NCI-H69 (cell line): ENCODE data around the gene CREBBP.

Experiments
- DNase-seq: peaks from one replicate; lab custom pipeline; 2025; lab: John Stamatoyannopoulos, UW

CREBBP gene

DNA sequence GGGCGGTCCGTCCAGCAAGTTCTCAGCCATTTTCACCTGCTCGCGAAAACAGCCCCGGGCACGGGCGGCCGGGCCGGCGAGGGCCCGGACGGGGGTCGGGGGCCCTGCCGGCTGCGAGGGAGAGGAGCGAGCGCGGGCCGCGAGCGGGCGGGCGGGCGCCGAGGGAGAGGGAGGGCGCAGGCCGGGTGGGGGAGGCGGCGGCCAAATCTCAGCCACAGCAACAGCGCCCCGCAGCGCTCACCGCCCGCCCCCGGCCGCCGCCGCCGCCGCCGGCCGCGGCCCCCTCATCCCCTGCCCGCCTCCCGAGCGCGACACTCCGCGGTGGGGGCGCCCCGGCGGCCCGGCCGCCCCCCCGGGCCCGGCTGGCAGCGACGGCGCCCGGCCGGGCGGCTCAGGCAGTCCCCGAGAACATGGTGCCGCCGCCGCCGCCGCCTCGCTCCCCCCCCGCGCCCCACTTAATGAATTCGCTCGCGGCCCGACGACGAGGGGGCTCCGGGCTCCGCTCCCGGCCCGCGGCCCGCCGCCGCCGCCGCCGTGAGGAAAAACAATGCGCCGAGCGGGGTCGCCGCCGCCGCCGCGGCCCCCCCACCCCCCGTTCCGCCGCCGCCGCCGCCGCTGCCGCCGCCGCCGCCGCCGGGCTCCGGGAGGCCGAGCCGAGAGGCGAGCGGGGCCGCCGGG lies 487 bp downstream of the CREBBP start:
- DNase-seq, result peak; percentile 80

DNA sequence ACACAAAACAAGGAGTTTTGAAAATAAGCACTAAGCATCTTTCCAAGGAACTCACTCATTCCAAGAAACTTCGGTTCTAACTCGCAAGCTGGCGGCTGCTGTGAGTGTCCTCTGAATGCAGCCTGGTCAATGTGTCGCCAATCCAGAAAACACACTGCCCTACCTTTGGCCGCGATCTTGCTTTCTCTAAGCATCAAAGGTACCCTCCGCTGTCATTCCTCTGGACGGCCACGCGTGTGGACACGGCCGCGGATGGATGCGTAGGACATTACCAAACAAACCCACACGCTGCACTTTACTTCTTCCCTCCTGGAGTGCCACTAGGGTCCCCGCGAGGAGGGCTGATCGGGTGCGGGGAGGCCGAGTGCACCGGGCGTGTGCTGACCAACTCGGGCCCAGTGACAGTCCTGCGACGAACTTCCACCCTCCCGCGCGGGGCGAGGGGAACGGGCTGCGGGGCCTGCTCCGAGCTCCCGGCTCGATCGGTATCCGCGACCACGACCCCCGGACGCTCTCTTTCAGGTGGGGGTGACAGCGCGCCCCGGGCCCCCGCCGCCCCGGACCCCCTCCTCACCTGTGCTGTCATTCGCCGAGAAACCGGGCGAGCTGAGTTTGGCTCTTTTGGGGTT lies 1.1 kb downstream of the CREBBP start:
- peak; percentile 54 for DNase-seq

- no peak for DNase-seq
Measured at GRCh38 chr16:3878610-3879009, 1.9 kb downstream of the CREBBP start.

DNA sequence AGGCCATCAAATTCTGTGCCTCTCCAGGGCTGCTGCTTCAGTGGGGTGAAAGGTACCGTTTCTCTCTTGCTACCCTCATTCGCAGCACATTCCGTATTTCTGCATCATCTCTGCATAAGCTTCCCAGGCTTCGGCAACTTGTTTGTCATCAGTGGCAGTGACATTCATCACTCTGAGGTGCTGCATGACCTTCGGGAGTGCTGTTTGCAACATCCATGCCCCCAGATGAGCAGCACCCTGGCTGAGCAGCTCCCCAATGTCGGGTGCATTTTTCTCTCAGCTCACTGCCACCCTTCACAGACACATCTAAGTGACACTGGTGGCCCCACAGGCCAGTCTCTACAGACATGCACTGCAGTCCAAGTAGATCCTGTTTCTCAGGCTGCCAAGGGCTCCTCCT lies 3.8 kb downstream of the CREBBP start:
- DNase-seq, result no peak

GRCh38 chr16:3876160-3876559 lies 4.4 kb downstream of the CREBBP start:
- DNase-seq, result no peak

- DNase-seq, result no peak
Measured at GRCh38 chr16:3874794-3875692, 5.5 kb downstream of the CREBBP start.

GRCh38 chr16:3874242-3874641 lies 6.3 kb downstream of the CREBBP start:
- DNase-seq, result peak; percentile 52

DNA sequence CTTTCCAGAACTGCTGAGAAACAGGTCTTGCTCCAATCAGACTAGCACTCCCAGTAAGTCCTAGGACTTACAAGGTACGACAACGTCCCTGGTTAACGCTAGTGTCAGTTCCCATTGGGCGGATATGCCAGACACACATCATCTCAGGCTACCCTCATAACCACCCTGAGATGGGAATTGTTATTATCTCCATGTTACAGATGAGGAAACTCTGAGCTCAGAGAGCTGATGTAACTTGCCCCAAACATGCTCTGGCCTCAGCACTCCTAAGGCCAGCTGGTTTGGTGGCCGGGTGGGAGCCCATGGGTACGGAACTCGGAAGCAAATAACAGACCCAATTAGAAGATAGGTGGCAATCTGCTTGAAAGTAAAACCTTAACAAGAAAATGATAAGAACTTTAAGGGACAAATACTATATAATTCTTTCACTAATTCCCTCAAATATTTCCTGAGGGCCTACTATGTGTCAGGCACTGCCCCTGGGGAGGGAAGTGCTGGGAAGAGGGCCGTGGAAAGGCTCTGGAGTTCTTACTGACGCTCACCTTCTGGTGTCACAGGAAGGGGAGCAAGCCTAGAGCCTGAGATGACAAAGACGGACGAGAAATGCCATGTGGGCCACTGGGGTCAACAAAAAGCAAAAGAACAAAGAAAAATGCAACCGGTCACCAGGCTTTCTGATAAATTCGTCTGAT lies 6.9 kb downstream of the CREBBP start:
- no peak for DNase-seq

GRCh38 chr16:3872216-3872895 lies 8.2 kb downstream of the CREBBP start:
- no peak for DNase-seq

DNA sequence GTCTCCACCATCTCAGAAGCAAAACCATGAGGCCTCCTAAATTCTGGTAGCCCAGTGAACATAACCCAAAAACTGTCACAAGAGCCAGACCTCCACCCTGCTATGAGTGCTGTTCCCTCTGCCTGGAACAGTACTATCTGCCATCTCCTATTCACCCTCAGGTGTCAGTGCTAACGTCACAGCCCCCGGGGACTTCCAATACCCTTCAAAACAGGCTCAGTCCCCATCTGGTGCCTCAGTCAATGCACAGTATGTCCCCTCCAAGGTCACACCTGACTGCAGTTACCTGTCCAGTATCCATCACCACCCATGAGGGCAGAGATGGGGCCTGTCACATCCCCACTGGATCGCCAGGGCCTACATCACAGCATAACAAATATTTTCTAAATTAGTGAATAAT lies 11.5 kb downstream of the CREBBP start:
- no peak for DNase-seq

- no peak for DNase-seq
Measured at GRCh38 chr16:3868556-3868955, 12.0 kb downstream of the CREBBP start.

DNA sequence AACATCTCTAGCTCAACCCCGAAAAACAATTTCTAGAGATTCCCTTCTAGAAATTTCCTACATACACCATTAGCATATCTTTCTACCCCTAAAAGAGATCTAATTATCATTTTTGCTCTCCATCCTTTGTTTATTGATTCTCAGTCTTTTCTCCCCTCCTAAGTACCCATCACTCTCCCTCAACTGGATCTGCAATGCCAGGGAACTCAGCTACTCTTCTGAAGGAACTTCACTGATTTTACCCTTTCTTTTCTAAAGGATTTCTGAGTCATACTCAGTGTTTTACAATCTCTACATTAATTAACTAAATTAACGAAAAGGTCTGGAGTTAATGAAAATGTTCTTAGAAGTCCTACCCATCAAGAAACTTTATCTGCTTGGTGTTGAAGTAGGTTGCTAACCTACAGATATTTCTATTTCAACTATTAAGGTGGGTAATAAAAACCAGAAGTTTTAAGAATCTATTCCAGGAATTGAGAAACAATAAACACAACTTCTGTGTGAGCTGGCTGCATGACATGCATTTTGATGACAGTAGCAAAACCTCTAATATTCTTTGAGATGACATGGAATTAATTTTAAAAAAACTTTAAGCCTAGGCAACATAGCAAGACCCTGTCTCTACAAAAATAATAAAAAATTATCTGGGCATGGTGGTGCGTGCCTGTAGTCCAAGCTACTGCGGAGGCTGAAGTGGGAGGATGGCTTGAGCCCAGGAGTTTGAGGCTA lies 13.6 kb downstream of the CREBBP start:
- no peak for DNase-seq

- DNase-seq, result peak; percentile 83
Measured at GRCh38 chr16:3865241-3865640, 15.3 kb downstream of the CREBBP start.

DNA sequence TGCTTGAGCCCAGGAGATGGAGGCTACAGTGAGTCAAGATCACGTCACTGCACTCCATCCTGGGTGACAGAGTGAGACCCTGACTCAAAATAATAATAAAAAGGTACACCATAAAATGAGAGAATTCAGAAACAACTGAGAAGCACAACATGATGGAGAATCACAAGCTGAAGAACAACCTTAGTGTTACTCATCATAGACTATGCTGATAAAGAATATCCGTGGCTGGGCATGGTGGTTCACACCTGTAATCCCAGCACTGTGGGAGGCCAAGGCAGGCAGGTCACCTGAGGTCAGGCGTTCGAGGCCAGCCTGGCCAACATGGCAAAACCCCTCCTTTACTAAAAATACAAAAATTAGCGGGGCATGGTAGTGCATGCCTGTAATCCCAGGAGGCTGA lies 16.0 kb downstream of the CREBBP start:
- no peak for DNase-seq

DNA sequence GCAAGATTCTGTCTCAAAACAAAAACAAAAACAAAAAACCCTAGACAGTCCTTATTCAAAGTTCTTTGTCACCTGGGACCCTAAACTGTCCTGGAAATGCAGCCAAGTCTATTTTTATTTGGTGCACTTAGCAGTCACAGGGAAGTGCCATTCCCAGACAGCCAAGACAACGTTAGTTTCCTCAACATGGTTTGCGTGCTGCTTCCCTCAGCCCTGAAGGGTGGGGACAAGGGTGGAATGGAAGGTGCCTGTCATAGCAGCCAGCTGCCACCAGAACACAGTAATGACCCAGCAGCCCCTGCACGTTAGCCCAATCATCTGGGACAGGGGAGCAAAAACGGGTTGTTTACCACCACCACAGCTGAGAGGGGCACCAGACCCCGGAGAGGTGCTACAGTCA lies 16.9 kb downstream of the CREBBP start:
- no peak for DNase-seq

- no peak for DNase-seq
Measured at GRCh38 chr16:3861808-3862451, 18.6 kb downstream of the CREBBP start.

GRCh38 chr16:3859889-3860288 lies 20.6 kb downstream of the CREBBP start:
- DNase-seq, result no peak

DNA sequence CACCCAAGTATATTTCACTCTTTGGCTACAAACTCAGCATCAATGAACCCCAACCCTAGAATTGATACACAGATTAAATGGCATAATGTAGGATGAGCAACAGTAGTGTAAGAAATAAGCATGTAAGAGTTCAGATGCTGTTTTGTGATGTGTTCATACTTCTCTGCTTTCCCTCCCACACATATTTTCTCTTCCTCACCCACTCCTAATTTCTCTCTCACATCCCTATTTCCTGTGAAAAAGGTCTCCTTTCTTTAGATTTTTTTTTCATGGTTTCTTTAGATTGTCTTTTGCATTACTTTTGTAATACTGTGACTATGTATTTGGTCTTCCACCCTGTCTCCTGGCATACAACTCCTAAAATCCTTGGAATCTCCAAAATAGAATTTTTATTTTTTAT lies 21.7 kb downstream of the CREBBP start:
- DNase-seq, result no peak

DNA sequence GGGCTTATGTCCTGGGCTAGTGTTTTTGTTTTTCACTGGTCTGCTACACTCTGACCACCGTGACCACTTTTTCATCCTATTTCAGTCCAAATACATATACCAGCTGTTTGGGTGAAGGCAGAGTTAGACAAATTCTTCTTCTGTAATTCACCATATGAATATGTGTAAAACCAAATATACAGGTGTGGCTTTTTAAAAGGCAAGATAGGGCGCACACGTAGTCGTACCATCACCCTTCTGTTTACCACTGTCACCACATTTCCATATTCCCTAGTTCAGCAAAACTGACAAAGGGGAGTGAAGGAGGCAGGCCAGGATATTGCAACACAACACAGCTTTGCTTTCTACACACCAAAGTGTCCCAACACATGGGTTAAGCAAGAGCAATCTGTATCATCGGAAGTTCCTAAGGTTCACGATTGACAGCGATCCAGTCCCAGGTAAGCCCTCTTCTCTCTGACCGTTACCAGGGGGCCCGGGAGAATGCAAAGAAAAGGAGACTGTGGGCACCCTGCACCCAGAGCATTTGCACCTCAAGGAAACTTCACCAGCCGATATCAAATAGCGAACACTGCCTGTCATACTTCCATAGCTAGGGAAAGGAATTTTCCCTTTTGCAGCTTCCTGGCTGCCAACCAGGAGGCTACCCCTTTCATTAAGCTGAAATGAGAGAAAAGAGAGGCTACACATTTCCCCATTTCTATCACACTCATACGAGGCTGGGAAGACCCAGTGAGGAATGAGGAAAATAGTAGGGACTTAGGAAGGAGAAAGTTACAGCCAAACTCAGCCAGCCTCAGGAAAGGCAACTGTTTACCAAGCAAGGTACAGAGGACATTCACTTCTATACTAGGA lies 23.1 kb downstream of the CREBBP start:
- no peak for DNase-seq
